CD14-positive monocyte (primary cell): Measurements from ENCODE around the gene ARHGAP15. TPM values are rescaled to one million over a fixed set of nuclear protein-coding genes. Genes with fewer than 3 reads are reported as not detected.

Experiments used
- DNase-seq, 3 donors: peaks; one replicate each; pipeline ENCODE4 v3.0.0-alpha.2; 2011 to 2022
- H2AFZ ChIP-seq: 2 replicates; pipeline ENCODE4 v1.6.0; 2012; ENCODE audit warnings: mild to moderate bottlenecking, low read depth, low read length, inconsistent platforms; ENCODE audit not compliant: insufficient read depth, poor library complexity, severe bottlenecking
- H3K27ac ChIP-seq, 2 donors: 1 replicate in 1 of 2; 2 replicates in 1 of 2; pipeline ENCODE4 v1.5.1; 2012 to 2013; ENCODE audit warnings: low read length in 2 of 2, control low read depth in 1 of 2, inconsistent platforms in 1 of 2, low read depth in 1 of 2, mild to moderate bottlenecking in 1 of 2
- H3K27me3 ChIP-seq, 2 donors: one replicate each; pipeline versions ENCODE4 v1.6.0 to v1.6.1; 2011 to 2013; ENCODE audit warnings: low read length in 2 of 2; ENCODE audit not compliant: control insufficient read depth in 2 of 2, insufficient read depth in 2 of 2
- H3K36me3 ChIP-seq, 2 donors: replicated peaks in 1 of 2; 1 replicate in 1 of 2; 2 replicates in 1 of 2; pipeline versions ENCODE4 v1.5.1 to v1.6.1; 2012 to 2013; ENCODE audit warnings: low read length in 2 of 2, control low read depth in 1 of 2, inconsistent platforms in 1 of 2, mild to moderate bottlenecking in 1 of 2; ENCODE audit not compliant: insufficient read depth in 2 of 2, control insufficient read depth in 1 of 2
- H3K4me1 ChIP-seq, 2 donors: 1 replicate in 1 of 2; 2 replicates in 1 of 2; pipeline versions ENCODE4 v1.5.1 to v1.6.1; 2012 to 2013; ENCODE audit warnings: low read length in 2 of 2, control low read depth in 1 of 2, inconsistent platforms in 1 of 2, mild to moderate bottlenecking in 1 of 2, moderate library complexity in 1 of 2; ENCODE audit not compliant: insufficient read depth in 2 of 2, control insufficient read depth in 1 of 2
- H3K4me2 ChIP-seq: replicated peaks from 2 replicates; pipeline ENCODE3; 2012; ENCODE audit warnings: low read length, moderate library complexity, mild to moderate bottlenecking; ENCODE audit not compliant: poor library complexity, severe bottlenecking; ENCODE audit errors: extremely low read depth
- H3K4me3 ChIP-seq, 3 experiments: fragments of 200-600 bp in 1 of 3; sonication (generic) in 1 of 3; replicated peaks in 1 of 3; 1 replicate in 2 of 3; 2 replicates in 1 of 3; pipeline ENCODE4 v1.5.1; 2011 to 2013; ENCODE audit warnings: low read length in 3 of 3, mild to moderate bottlenecking in 3 of 3, control low read depth in 2 of 3, low read depth in 2 of 3, inconsistent platforms in 1 of 3, moderate library complexity in 1 of 3
- H3K79me2 ChIP-seq: 2 replicates; pipeline ENCODE4 v1.6.0; 2012; ENCODE audit warnings: mild to moderate bottlenecking, control low read depth, inconsistent platforms, low read length, moderate library complexity; ENCODE audit not compliant: insufficient read depth
- H3K9ac ChIP-seq: 2 replicates; pipeline ENCODE4 v1.6.0; 2017; ENCODE audit warnings: low read length, mild to moderate bottlenecking; ENCODE audit not compliant: insufficient read depth, poor library complexity, severe bottlenecking
- H3K9me3 ChIP-seq, 2 donors: replicated peaks in 1 of 2; 1 replicate in 1 of 2; 2 replicates in 1 of 2; pipeline versions ENCODE4 v1.5.1 to v1.6.1; 2012 to 2013; ENCODE audit warnings: low read length in 2 of 2, control low read depth in 1 of 2; ENCODE audit not compliant: control insufficient read depth in 1 of 2, insufficient read depth in 1 of 2
- H4K20me1 ChIP-seq: 2 replicates; pipeline ENCODE4 v1.6.0; 2012; ENCODE audit warnings: mild to moderate bottlenecking, low read length, control low read depth, moderate library complexity; ENCODE audit not compliant: insufficient read depth
- H3K27ac Mint-ChIP-seq, 7 donors: one replicate each; pipeline ENCODE4 v1.8.0; 2020; ENCODE audit warnings: mild to moderate bottlenecking in 7 of 7, mixed read lengths in 7 of 7, moderate library complexity in 6 of 7, inconsistent platforms in 2 of 7
- H3K27me3 Mint-ChIP-seq, 3 donors: one replicate each; pipeline ENCODE4 v1.8.0; 2021 to 2022; ENCODE audit warnings: low read depth in 3 of 3, mild to moderate bottlenecking in 3 of 3, mixed read lengths in 3 of 3, moderate library complexity in 3 of 3, inconsistent platforms in 1 of 3
- H3K36me3 Mint-ChIP-seq, 2 donors: one replicate each; pipeline ENCODE4 v1.8.0; 2020; ENCODE audit warnings: mixed read lengths in 2 of 2, inconsistent platforms in 1 of 2, mild to moderate bottlenecking in 1 of 2
- H3K4me1 Mint-ChIP-seq: one replicate; pipeline ENCODE4 v1.8.0; 2020; ENCODE audit warnings: mild to moderate bottlenecking, mixed read lengths
- H3K4me3 Mint-ChIP-seq, 2 donors: one replicate each; pipeline ENCODE4 v1.8.0; 2020; ENCODE audit warnings: mild to moderate bottlenecking in 2 of 2, mixed read lengths in 2 of 2, moderate library complexity in 1 of 2
- H3K9me3 Mint-ChIP-seq, 7 donors: one replicate each; pipeline ENCODE4 v1.8.0; 2020 to 2022; ENCODE audit warnings: mixed read lengths in 7 of 7, mild to moderate bottlenecking in 6 of 7, moderate library complexity in 6 of 7, inconsistent platforms in 2 of 7
- WGBS: methylation state at CpG from one replicate; pipeline ENCODE4 v1.1.5; 2013; ENCODE audit warnings: missing lambda C conversion rate; ENCODE audit not compliant: insufficient coverage; 5-methylcytosine and 5-hydroxymethylcytosine counted together
- intact Hi-C, 2 donors: fragments of 100-400 bp; cut with micrococcal nuclease; formaldehyde crosslinking; loops; one replicate each; pipeline versions ENCODE4 v1.15.0 to v1.15.1; 2023
- polyA plus RNA-seq, 3 donors: library from polyadenylated mRNA; depleted of rRNA in 1 of 3; unstranded in 2 of 3; stranded (reverse) in 1 of 3; fragments of 300-500 nt in 2 of 3; fragments of >200 nt in 1 of 3; fragmentation: Illumina TruSeq in 2 of 3; gene quantifications; 1 replicate in 2 of 3; 2 replicates in 1 of 3; pipeline ENCODE4 v1.2.3, GENCODE V29; 2012 to 2021
- TF ChIP-seq, protein P1 (sequence below): fragments of 200-600 bp; IDR thresholded peaks from one replicate; pipeline ENCODE4 v1.8.0; 2022; ENCODE audit warnings: antibody characterized with exemption, mild to moderate bottlenecking

The ARHGAP15 gene
- polyA plus RNA-seq, 3 donors: 35.4 to 50.9 (median 50.7) TPM

DNA sequence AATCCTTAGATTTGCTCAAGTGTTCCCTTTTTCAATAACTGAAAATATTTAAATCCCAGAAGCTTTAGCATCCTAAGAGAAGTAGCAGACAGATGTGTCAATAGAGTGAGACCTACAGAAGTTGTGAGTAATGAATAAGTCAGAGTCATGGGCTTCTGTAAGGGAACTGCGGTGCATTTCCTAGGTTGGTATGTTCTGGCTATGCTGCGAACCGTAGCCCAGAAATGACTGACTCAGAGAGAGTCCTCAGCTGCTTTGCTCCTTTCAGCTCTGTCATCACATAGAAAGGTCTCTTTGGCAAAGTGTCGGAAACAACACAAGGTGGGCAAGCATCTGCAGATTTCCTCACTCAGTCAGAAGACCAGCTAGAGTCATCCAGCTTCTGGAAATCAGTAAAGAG, 297.1 kb downstream of the ARHGAP15 start:
- intact Hi-C loops: no loop called here
- Histone ChIP-seq H2AFZ (no peak overlapping the region), H3K4me3 (no peak overlapping the region), H3K27me3 (no peaks in the 10 kb centered on the region), H3K27ac (no peak overlapping the region), H4K20me1 (peaks cover 5% of the 10 kb centered on the region), H3K9ac (no peak overlapping the region), H3K79me2 (no peaks in the 10 kb centered on the region), H3K4me2 (no peak overlapping the region), H3K9me3 (no peaks in the 10 kb centered on the region), H3K4me1 (peaks cover 6 to 7% of the 10 kb centered on the region in 2 donors), H3K36me3 (peaks cover 0 to 12% of the 10 kb centered on the region in 2 donors)
- Mint-ChIP-seq H3K9me3 (peaks cover 0 to 3% (median 0%) of the 10 kb centered on the region in 7 donors), H3K4me1 (peaks cover 20% of the 10 kb centered on the region), H3K27ac (peak overlapping the region in 1 of 7 donors; percentile 38), H3K4me3 (no peak overlapping the region), H3K27me3 (no peaks in the 10 kb centered on the region), H3K36me3 (peaks cover 6 to 10% of the 10 kb centered on the region in 2 donors)
- TF ChIP-seq, protein P1, sequence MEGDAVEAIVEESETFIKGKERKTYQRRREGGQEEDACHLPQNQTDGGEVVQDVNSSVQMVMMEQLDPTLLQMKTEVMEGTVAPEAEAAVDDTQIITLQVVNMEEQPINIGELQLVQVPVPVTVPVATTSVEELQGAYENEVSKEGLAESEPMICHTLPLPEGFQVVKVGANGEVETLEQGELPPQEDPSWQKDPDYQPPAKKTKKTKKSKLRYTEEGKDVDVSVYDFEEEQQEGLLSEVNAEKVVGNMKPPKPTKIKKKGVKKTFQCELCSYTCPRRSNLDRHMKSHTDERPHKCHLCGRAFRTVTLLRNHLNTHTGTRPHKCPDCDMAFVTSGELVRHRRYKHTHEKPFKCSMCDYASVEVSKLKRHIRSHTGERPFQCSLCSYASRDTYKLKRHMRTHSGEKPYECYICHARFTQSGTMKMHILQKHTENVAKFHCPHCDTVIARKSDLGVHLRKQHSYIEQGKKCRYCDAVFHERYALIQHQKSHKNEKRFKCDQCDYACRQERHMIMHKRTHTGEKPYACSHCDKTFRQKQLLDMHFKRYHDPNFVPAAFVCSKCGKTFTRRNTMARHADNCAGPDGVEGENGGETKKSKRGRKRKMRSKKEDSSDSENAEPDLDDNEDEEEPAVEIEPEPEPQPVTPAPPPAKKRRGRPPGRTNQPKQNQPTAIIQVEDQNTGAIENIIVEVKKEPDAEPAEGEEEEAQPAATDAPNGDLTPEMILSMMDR: no peak
- DNase-seq: no peak
- 100% methylated on average over 2 of the region's 4 CpGs for WGBS

DNA sequence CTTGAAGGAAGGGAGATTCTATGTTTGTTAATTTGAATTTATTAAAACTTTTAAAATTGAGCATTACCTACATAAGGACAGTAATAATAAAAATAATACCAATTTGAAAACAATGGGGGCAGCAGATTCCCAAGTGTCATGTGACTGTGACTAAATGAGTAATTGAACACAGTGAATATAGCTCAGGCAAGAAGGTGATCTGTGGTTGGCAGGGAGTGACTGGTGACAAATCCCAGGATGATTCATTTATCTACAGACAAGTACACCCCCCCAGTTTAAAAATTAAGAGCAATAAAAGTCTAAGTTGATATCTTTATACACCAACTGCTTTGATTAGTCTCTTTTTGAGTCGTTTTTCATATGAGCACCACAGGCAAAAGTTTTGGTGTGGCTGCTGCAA, 299.5 kb downstream of the ARHGAP15 start:
- no peaks in the 10 kb centered on the region for H3K79me2 ChIP-seq
- H3K4me2 ChIP-seq: no peak overlapping the region
- TF ChIP-seq, protein P1: no peak
- WGBS: no CpG with 5 or more reads among the region's 1 CpG
- H3K27ac Mint-ChIP-seq: no peak overlapping the region
- peaks cover 4 to 10% of the 10 kb centered on the region in 2 donors for H3K36me3 Mint-ChIP-seq
- peaks cover 0 to 12% of the 10 kb centered on the region in 2 donors for H3K36me3 ChIP-seq
- H3K9me3 Mint-ChIP-seq: peaks cover 0 to 3% (median 0%) of the 10 kb centered on the region in 7 donors
- no peak overlapping the region for H3K4me3 Mint-ChIP-seq
- H3K9ac ChIP-seq: no peak overlapping the region
- peaks cover 6% of the 10 kb centered on the region for H3K4me1 Mint-ChIP-seq
- H4K20me1 ChIP-seq: peaks cover 5% of the 10 kb centered on the region
- H2AFZ ChIP-seq: no peak overlapping the region
- H3K27me3 ChIP-seq: no peaks in the 10 kb centered on the region
- peak in 1 of 3 donors; percentile 20 for DNase-seq
- H3K4me3 ChIP-seq: no peak overlapping the region
- H3K27me3 Mint-ChIP-seq: no peaks in the 10 kb centered on the region
- no peaks in the 10 kb centered on the region for H3K9me3 ChIP-seq
- no peaks in the 10 kb centered on the region for H3K4me1 ChIP-seq
- intact Hi-C loops: no loop called here
- H3K27ac ChIP-seq: no peak overlapping the region
